AG09319 (cell line): ENCODE measurements around the gene SH2B2.

Experiments used
- DNase-seq: peaks from one replicate; pipeline ENCODE4 v3.0.0-alpha.2; 2010; ENCODE audit warnings: low read depth; ENCODE audit errors: extremely low read depth
- CTCF ChIP-seq: IDR thresholded peaks from 2 replicates; pipeline ENCODE4 v1.5.1; 2011; ENCODE audit warnings: low read depth, mild to moderate bottlenecking, inconsistent platforms, low read length, moderate library complexity

The SH2B2 gene

DNA sequence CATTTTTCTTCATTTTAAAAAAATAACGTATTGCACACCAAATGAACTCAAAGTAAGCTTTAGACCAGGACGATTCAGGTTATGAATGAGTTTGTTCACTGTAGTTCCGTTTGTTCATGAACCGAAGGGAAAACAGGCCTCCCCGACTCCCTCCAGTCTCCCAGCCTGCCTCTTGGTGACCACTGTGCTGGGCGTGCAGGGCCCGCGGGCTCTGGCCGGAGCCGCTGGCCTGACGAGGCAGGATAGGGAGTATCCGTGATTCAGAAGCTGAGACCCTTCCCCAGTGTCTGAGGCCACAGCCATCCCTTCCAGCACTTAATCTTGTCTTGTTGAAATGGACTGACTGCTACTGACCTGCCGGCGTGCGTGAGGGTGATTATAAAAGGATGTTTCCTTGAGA is 30.8 kb upstream of the SH2B2 start:
- DNase-seq: no peak
- no peak for TF ChIP-seq CTCF

GRCh38 chr7:102258073-102258748 is 28.5 kb upstream of the SH2B2 start:
- TF ChIP-seq CTCF: no peak
- DNase-seq: no peak

DNA sequence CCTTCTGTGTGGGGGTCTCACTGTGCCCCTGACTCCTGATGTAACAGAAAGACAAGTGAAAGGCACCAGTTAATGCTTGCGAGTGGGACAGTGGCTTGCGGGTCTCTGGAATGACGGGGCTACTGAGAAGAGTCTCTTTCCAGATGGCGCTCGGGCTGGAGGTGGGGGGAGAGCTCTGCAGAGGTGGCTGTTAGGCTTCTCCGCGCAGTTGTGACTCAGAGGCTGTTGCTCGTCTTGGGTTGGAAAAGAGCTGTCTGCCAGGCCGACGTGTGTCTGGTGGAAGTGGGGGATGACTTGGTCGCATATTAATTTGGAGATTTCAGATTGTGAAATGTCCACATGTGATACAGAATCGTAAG is 27.9 kb upstream of the SH2B2 start:
- DNase-seq: no peak
- no peak for TF ChIP-seq CTCF

DNA sequence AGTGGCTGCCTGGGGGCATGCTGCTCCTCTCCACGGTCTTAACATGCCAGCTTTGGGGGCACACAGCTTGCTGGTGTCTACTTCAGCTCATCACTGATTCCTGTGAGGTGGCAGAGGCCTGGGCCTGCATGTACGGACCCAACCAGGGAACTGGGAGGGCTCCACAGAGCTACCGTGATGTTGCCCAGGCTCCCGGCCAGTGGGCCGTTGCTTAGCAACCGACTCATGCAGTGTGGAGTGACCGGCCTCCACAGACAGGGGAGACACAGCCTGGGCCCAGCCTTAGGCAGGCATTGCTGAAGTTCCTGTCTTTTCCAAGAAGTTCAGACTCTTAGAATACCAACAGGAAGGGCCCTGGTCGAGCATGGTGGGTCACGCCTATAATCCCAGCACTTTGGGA is 25.8 kb upstream of the SH2B2 start:
- DNase-seq: no peak
- no peak for TF ChIP-seq CTCF

GRCh38 chr7:102261451-102261850 is 25.2 kb upstream of the SH2B2 start:
- no peak for DNase-seq
- no peak for TF ChIP-seq CTCF

DNA sequence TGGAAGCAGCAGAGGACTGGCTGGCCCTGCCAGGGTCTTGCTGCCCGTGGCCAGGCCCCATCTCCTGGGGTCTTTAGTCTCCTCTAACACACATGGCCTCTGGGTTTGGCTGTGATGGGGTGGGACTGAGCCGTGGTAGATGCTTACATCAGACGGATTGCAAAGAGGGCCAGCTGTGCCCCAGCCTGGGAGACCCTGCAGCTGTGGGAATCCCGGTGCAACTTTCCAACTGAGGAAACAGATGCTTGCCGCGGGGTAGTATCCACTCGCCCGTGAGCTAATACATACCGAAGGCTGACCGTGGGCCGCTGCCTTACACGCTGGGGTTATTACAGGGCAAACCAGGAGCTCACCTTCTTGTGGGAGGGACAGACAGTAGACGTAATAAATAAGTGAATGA is 24.1 kb upstream of the SH2B2 start:
- no peak for DNase-seq

GRCh38 chr7:102264367-102264891 is 22.2 kb upstream of the SH2B2 start:
- no peak for DNase-seq
- TF ChIP-seq CTCF: no peak

More for the DNA sequence above, 24.1 kb upstream of the SH2B2 start:
- TF ChIP-seq CTCF: no peak
